Stimulated activated CD8-positive, alpha-beta memory T cell treated with anti-CD3 and anti-CD28 coated beads, Interleukin-7, amount 100 ng/mL, for 48 hours (primary cell): Measurements from ENCODE around the gene KCNC3.

Experiments
- DNase-seq, 2 donors: peaks; one replicate each; pipeline ENCODE4 v3.0.0-alpha.2; 2020; ENCODE audit warnings: low read depth in 1 of 2; ENCODE audit errors: extremely low read depth in 1 of 2

KCNC3 gene

GRCh38 chr19:50280074-50280473 is 49.1 kb downstream of the KCNC3 start:
- no peak for DNase-seq

GRCh38 chr19:50277966-50278580 is 51.1 kb downstream of the KCNC3 start:
- no peak for DNase-seq

GRCh38 chr19:50276370-50277063 is 52.7 kb downstream of the KCNC3 start:
- no peak for DNase-seq

GRCh38 chr19:50275577-50276368 is 53.4 kb downstream of the KCNC3 start:
- no peak for DNase-seq

- DNase-seq, result no peak
Measured at GRCh38 chr19:50273821-50274220, 55.4 kb downstream of the KCNC3 start.

GRCh38 chr19:50272263-50272897 is 56.8 kb downstream of the KCNC3 start:
- no peak for DNase-seq

- no peak for DNase-seq
Measured at GRCh38 chr19:50269653-50270052, 59.5 kb downstream of the KCNC3 start.

GRCh38 chr19:50268501-50268900 is 60.7 kb downstream of the KCNC3 start:
- DNase-seq, result no peak

GRCh38 chr19:50268041-50268440 is 61.1 kb downstream of the KCNC3 start:
- DNase-seq, result no peak

GRCh38 chr19:50266896-50267295 is 62.3 kb downstream of the KCNC3 start:
- no peak for DNase-seq

- no peak for DNase-seq
Measured at GRCh38 chr19:50266041-50266440, 63.1 kb downstream of the KCNC3 start.

GRCh38 chr19:50264483-50265186 is 64.5 kb downstream of the KCNC3 start:
- DNase-seq, result no peak

- DNase-seq, result no peak
Measured at GRCh38 chr19:50263176-50263575, 66.0 kb downstream of the KCNC3 start.
